Endothelial cell of umbilical vein (primary cell): ENCODE measurements around the gene SLC30A2.

ENCODE experiments used
- CTCF ChIP-seq, 2 donors: IDR thresholded peaks; 1 replicate in 1 of 2; 2 replicates in 1 of 2; pipeline ENCODE4 v1.5.1; 2011; ENCODE audit warnings: low read length in 2 of 2, mild to moderate bottlenecking in 2 of 2, moderate library complexity in 2 of 2, control low read depth in 1 of 2, inconsistent platforms in 1 of 2, low read depth in 1 of 2; ENCODE audit not compliant: insufficient read depth in 1 of 2; ENCODE audit errors: extremely low read depth in 1 of 2
- EZH2 ChIP-seq: IDR thresholded peaks from 2 replicates; pipeline ENCODE4 v1.6.1; 2012; ENCODE audit warnings: borderline replicate concordance, low read depth, mild to moderate bottlenecking, moderate library complexity, low read length, inconsistent platforms; ENCODE audit not compliant: severe bottlenecking
- GATA2 ChIP-seq: IDR thresholded peaks from 2 replicates; pipeline ENCODE4 v1.7.0; 2011; ENCODE audit warnings: low read depth, mild to moderate bottlenecking, moderate library complexity, mixed read lengths, low read length; ENCODE audit not compliant: insufficient read length, insufficient read depth
- MAX ChIP-seq: IDR thresholded peaks from 2 replicates; pipeline ENCODE4 v1.6.1; 2011; ENCODE audit not compliant: insufficient read depth, insufficient read length
- MYC ChIP-seq: IDR thresholded peaks from one replicate; pipeline ENCODE4 v1.6.1; 2011; ENCODE audit warnings: mild to moderate bottlenecking, low read depth, low read length
- POLR2A ChIP-seq: IDR thresholded peaks from 2 replicates; pipeline ENCODE4 v1.6.1; 2012; ENCODE audit warnings: low read depth, mild to moderate bottlenecking, control low read depth, low read length

GRCh38 chr1:25999041-25999800 is 46.7 kb downstream of the SLC30A2 start:
- TF ChIP-seq MAX = no peak
- no peak for TF ChIP-seq CTCF (IDR thresholded peaks at IDR 0.05; ENCODE audit: extremely low read depth in 1 of 2, insufficient read depth in 1 of 2, low read depth in 1 of 2, low read length in 2 of 2)
- TF ChIP-seq GATA2 = no peak
- no peak for TF ChIP-seq EZH2
- no peak for TF ChIP-seq POLR2A
- no peak for TF ChIP-seq MYC
